GM12875 (cell line): ENCODE measurements around the gene NR1H3.
"Not testable (repeated sequence)": the region's sequence is repeated elsewhere in the genome, so short reads cannot be mapped to it uniquely, and the experiment has no call there.

Experiments
- H3K4me3 ChIP-seq: one replicate; pipeline ENCODE4 v1.5.1; 2011; ENCODE audit warnings: low read depth, low read length, control low read depth
- TF ChIP-seq, protein P1 (sequence below): IDR thresholded peaks from 2 replicates; pipeline ENCODE4 v1.5.1; 2011; ENCODE audit warnings: low read depth, mild to moderate bottlenecking, control low read depth, inconsistent platforms, low read length, moderate library complexity, borderline replicate concordance; ENCODE audit not compliant: insufficient read depth

Gene NR1H3

DNA sequence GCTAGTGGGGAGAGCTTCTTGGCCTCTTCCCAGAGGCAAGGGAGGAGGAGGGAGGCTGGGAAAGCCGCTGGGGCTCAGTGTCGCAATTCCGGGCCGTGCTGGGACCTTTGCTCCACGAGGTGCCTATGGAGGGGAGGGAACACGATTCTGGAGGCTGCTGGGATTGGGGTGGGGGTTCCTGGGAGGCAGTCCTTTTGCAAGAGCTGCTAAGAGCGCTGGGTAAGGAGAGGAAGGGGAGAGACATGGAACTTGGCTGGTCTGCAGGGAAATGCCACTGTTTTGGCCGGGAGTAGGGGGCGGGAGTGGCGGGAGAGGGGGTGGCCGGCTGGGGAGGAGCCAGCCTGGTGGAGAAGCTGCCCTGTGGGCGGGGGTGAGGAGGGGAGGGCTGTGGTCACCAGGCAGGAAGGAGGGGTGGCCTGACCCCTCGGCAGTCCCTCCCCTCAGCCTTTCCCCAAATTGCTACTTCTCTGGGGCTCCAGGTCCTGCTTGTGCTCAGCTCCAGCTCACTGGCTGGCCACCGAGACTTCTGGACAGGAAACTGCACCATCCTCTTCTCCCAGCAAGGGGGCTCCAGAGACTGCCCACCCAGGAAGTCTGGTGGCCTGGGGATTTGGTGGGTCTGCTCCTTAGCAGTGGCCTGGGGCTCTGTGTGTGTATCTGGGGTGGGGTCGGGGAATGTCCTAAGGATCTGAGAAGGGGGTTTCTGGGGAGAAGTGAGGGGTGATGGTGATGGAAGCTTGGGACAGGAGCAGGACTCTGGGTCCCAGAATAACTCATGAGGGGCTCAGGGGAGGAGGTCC is at the start of gene NR1H3:
Gene NR1H3 (plus strand): TSS at position 480 of the 800 bp plus-strand sequence. CDS start 1,221 bp downstream, outside the sequence.
- H3K4me3 ChIP-seq = no peak within 1 kb of the TSS
- TF ChIP-seq, protein P1, sequence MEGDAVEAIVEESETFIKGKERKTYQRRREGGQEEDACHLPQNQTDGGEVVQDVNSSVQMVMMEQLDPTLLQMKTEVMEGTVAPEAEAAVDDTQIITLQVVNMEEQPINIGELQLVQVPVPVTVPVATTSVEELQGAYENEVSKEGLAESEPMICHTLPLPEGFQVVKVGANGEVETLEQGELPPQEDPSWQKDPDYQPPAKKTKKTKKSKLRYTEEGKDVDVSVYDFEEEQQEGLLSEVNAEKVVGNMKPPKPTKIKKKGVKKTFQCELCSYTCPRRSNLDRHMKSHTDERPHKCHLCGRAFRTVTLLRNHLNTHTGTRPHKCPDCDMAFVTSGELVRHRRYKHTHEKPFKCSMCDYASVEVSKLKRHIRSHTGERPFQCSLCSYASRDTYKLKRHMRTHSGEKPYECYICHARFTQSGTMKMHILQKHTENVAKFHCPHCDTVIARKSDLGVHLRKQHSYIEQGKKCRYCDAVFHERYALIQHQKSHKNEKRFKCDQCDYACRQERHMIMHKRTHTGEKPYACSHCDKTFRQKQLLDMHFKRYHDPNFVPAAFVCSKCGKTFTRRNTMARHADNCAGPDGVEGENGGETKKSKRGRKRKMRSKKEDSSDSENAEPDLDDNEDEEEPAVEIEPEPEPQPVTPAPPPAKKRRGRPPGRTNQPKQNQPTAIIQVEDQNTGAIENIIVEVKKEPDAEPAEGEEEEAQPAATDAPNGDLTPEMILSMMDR = peak; percentile 45; the same call in 1 of the 2 replicates

DNA sequence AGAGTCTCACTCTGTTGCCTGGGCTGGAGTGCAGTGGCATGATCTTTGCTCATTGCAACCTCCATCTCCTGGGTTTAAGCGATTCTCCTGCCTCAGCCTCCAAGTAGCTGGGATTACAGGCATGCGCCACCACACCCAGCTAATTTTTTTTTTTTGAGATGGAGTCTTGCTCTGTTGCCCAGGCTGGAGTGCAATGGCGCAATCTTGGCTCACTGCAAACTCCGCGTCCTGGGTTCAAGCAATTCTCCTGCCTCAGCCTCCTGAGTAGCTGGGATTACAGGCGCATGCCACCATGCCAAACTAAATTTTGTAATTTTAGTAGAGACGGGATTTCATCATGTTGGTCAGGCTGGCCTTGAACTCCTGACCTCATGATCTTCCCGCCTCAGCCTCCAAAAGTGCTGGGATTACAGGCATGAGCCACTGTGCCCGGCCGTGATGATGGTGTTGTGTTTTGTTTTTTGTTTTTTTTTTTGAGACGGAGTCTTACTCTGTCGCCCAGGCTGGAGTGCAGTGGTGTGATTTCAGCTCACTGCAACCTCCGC is 49.7 kb upstream of the NR1H3 start:
- H3K4me3 ChIP-seq = not testable (repeated sequence)

DNA sequence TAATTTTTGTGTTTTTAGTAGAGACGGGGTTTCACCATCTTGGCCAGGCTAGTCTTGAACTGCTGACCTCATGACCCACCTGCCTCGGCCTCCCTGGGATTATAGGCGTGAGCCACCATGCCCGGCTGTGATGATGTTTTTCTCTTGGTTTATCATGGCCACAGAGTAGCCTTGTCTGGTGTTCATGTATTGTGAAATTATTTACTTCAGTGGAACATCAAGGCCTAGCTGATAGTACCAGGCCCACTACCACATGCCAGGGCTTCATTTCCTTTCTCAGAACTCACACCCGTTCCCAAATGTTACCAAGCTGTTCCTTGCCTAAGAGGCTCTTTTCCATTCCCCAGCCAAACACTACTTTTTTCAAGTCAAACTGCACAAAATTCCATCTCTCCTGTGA is 49.2 kb upstream of the NR1H3 start:
- H3K4me3 ChIP-seq = no peak overlapping the region
- TF ChIP-seq, protein P1 = no peak

DNA sequence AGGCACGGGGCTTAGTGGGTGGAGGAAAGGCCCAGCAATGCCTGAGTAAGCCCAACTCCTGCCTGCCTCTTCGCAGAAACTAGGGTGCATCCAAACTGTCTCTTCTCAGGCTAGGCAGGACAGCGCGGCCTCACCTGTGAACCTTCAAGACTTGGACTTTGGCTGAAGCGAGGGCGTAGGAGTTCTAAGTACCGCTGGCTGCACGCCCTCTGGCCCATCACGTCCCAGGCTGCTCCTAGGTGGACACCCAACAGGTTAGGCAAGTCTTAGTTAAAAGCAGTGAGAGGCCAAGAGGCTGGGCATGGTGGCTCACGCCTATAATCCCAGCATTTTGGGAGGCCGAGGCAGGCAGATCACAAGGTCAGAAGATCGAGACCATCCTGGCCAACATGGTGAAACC is 44.9 kb upstream of the NR1H3 start:
- TF ChIP-seq, protein P1 = no peak
- no peak overlapping the region for H3K4me3 ChIP-seq

DNA sequence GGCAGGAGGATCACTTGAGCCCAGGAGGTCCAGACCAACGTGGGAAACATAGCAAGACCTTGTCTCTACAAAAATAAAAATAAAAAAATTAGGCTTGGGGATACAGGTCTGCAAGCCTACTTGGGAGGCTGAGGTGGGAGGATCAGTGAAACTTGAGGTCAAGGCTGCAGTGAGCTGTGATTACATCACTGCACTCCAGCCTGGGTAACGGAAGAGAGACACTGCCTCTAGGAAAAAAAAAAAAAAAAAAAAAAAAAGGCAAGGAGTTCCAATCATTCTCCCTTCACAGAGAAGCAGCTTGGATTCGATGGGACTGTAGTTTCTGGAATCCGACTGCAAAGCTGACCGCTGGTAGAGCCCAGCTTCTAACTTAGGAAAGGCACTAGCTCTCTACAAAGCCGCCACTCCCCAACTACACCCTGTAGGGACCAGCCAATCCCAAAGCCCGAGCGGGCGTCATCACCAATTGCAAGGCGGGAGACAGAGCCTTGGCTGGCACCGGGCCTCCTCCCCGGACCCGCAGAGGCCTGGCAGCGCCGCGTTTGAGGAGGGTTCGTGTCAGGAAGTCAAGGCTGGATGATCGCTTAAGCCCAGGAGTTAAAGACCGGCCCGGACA is 43.7 kb upstream of the NR1H3 start:
- TF ChIP-seq, protein P1 = no peak
- H3K4me3 ChIP-seq = peak overlapping the region; percentile 58

DNA sequence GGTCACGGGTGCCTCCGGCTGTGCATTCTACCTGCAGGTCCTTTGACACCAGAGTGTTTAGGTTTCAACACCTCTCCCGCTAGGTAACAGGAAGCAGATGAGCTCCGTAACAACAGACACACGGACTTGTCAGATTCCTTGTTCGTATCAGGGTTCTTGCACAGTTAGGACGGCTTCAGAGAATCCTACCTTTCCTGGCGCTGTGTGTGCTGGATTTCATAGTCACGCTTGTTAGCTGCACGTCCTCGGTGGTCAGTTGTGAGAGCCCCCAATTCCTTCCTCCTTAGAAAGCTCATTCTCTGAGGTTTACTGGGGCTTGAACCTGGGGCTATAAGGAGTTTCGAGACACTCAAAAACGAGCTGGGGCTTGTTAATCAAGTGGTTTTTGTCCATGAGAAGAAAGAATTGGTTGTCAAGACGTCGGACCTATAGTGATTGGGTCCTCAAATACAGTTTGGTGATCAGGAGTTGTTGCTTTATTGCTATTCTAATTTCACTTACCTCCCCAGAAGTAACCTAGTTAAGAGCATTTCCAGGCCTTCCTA is 42.4 kb upstream of the NR1H3 start:
- TF ChIP-seq, protein P1 = no peak
- peak overlapping the region; percentile 58 for H3K4me3 ChIP-seq

DNA sequence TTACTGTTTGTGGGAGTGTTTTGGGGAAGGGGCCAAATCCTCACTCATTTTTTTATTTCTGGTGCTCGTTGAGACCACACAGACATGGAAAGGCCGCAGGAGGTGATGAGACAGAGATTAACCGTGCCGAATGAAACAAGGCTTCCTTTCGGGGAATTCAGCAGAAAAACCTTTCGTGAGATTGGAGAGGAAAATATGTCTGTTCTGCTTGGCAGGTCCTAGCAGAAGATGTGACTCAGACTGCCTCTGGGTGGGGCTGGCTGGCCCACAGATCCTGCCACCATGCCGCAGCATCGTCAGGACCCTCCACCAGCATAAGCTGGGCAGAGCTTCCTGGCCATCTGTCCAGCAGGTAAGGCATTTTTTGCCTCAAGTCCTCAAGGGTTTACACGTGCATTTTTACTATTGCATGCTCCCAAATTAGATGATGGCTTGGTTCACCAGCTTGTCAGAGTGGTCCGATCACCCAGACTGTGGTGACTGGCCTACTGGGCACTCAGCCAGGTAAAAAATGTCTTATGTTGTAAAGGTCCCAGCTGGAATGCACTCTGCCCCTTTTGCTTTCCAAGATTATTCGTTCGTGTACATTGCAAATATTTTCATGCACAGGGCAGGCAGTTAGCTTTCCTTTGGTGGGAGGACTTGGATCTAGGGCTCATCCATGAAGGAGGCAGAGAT is 41.5 kb upstream of the NR1H3 start:
- TF ChIP-seq, protein P1 = no peak
- peak overlapping the region; percentile 58 for H3K4me3 ChIP-seq
